GM12801 (cell line): ENCODE measurements around the gene TIGAR.

Experiments used
- TF ChIP-seq, protein P1 (sequence below): IDR thresholded peaks from one replicate; pipeline ENCODE4 v1.5.1; 2011; ENCODE audit warnings: control low read depth; ENCODE audit not compliant: insufficient read length; ENCODE audit errors: extremely low read depth

TIGAR gene

DNA sequence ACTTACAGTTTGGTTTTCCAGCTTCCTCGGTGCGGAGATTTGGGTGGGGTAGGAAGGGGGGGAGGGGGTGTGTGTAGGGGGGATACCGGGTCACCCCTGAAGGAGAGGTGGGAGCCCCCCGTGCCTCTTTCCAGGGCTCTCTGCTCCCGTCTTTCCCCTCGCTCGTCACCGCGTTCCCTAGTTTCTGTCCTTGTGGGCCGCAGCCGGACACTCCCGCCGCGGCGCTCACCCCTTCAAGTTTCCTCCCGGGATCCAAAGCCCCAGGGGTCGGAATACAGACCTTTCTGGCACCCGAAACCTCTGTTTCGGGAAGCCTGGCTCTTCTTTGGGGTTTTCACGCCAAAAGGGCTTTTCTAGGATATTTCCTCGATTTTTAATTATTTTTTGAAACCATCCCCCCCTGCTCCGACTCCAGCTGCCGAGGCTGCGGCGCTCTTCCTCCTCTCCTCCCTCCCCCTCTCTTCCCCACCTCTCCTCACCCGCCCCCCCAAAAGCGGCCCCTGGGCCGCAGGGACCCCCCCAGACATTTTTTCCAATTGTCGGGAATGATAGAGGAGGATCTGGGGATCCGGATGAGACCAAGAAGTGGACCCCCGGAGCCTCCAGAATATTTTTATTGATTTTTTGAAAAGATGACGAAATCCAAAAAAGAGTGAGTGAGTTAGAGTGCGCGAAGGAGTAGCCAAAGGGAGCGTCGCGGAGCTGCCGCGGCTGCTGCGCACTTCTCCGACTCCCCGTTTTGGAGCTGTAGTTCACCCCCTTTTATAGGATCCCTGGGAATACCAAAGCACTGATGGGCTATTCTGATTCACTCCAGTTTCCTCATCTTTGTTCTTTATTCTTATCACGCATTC is 45.8 kb upstream of the TIGAR start:
- TF ChIP-seq, protein P1, sequence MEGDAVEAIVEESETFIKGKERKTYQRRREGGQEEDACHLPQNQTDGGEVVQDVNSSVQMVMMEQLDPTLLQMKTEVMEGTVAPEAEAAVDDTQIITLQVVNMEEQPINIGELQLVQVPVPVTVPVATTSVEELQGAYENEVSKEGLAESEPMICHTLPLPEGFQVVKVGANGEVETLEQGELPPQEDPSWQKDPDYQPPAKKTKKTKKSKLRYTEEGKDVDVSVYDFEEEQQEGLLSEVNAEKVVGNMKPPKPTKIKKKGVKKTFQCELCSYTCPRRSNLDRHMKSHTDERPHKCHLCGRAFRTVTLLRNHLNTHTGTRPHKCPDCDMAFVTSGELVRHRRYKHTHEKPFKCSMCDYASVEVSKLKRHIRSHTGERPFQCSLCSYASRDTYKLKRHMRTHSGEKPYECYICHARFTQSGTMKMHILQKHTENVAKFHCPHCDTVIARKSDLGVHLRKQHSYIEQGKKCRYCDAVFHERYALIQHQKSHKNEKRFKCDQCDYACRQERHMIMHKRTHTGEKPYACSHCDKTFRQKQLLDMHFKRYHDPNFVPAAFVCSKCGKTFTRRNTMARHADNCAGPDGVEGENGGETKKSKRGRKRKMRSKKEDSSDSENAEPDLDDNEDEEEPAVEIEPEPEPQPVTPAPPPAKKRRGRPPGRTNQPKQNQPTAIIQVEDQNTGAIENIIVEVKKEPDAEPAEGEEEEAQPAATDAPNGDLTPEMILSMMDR, result no peak

GRCh38 chr12:4275870-4276301 is 45.1 kb upstream of the TIGAR start:
- TF ChIP-seq, protein P1, result no peak

DNA sequence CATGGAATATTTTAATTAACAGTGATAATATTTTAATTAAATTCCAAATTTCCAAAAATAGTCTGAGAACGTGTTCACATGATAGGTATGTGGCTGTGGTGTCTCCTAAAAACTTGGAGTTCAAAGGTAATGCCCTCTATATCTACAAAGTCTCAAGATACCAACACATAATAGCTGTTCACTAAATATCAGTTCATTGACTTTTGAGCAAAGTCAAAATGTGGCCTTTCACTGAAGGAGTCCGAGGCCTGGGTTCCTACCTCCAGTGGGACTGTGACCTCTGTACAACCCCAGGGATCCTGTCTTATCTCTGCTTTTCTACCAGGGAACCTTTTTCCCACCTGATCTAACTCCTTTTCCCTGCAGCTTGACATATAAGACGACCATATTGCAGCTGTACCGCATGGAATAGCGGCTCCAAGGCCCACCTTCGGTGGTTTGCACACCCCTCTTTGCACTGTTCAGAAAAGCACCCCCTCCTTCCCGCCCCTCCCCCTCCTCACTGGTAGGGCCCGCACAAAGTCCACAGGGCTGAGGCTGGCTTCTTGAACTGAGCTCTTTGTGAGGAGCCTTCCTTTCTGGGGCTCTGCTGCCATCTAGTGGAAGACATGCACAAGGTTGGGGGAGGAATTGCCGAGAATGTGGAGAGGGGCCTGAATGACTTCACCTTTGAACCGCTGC is 44.3 kb upstream of the TIGAR start:
- TF ChIP-seq, protein P1, result no peak

DNA sequence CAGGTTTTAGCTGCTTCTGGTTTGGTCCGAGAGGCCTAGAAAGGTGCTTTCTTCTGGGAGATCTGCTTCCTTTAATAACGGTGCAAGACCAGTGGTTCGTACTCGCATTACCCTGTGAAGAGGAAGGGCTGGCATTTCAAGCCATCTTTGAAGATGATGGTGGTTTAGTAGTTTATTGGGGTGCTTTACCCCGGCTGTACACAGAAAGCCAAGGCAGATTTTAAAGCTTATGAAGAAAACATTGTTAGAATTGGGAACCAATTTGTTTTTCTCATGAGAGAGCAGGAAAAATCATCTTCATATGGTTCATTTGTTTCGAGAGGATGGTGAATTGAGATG is 43.8 kb upstream of the TIGAR start:
- TF ChIP-seq, protein P1, result no peak

DNA sequence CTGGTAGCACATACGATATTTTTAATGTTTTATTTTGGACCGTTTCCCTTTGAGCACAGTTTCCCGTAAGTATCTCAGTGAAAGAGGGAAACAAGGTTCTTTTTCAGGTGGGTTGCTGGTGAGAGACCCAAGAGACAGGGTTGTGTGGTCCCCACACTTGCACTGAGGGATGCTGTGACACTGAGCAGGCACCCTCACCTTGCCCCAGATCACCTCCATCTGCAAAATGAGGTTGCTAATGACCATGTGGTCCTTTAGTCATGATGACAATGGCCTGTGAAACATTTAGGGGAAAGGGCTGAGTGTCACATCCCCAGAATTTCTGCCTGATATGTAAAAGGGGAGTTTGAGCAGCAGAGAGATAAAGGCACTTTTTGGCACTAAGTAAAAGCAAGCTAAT is 43.2 kb upstream of the TIGAR start:
- TF ChIP-seq, protein P1, result no peak

DNA sequence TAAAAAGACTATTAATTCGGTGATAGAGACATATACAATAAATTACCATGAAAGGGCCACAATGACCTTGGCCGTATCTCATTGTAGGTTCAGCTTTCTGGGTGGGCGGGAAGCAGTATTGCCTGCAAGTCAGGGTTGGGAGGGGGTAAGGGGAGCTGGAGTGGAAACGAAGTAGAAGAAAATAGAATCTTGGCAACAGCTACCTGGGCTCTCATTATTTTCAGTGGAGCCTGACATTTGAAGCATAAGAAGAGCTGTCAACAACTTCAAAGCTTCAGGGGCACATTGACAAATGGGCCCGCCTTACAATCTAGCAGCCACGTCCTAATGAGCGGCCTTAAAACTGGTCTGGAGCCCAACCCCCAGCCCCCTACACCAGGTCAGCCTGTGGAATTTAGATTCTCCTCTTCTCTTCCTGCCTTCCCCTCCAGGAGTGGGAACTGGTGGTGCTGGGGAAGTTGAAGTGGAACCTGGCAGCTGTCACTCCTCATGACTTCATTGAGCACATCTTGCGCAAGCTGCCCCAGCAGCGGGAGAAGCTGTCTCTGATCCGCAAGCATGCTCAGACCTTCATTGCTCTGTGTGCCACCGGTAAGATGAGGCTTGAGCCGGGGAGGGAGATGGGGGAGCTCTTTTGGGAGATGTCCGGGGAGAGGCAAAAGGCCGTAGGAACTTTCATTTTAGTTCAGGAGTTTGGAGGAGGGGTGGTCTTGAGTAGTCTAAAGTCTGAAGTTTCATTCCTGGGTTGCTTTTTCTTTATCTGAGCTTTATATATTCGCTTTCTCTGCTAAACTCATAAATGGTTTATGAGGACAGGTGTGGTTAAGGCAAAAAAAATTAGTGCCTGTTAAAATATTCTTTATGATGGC is 42.5 kb upstream of the TIGAR start:
- TF ChIP-seq, protein P1, result no peak

GRCh38 chr12:4279198-4279690 is 41.8 kb upstream of the TIGAR start:
- TF ChIP-seq, protein P1, result no peak
